HepG2 (cell line): ENCODE measurements around the gene CDK17. TPM values are rescaled to one million over a fixed set of nuclear protein-coding genes. Genes with fewer than 3 reads are reported as not detected.

ENCODE experiments used
- GABPA ChIP-seq, 2 experiments: IDR thresholded peaks; 2 replicates each; pipeline ENCODE4 v1.6.1; 2011 to 2016; ENCODE audit warnings: low read depth in 2 of 2, low read length in 1 of 2, missing biosample characterization in 1 of 2, missing genetic modification characterization in 1 of 2
- HNF1A ChIP-seq, 2 experiments: sonication (generic) in 1 of 2; formaldehyde crosslinking in 1 of 2; IDR thresholded peaks; 2 replicates each; pipeline versions ENCODE4 v1.4.0 to v1.6.1; 2016 to 2020; ENCODE audit warnings: borderline replicate concordance in 1 of 2, low read depth in 1 of 2, mild to moderate bottlenecking in 1 of 2, missing genetic modification reagents in 1 of 2
- MED1 ChIP-seq: sonication (generic); formaldehyde crosslinking; IDR thresholded peaks from 2 replicates; pipeline ENCODE4 v1.4.0; 2020; ENCODE audit warnings: missing genetic modification reagents
- RNF2 ChIP-seq: fragments of 450-650 bp; conservative IDR thresholded peaks from 2 replicates; pipeline ENCODE4 v1.6.1; 2016; ENCODE audit warnings: low read depth
- SP140L ChIP-seq: sonication (generic); formaldehyde crosslinking; IDR thresholded peaks from 2 replicates; pipeline ENCODE4 v1.4.0; 2020; ENCODE audit warnings: missing genetic modification reagents, borderline replicate concordance
- SRSF1 ChIP-seq: fragments of 200-400 bp; formaldehyde crosslinking; optimal IDR thresholded peaks from 2 replicates; pipeline ENCODE3; 2017; ENCODE audit warnings: mild to moderate bottlenecking, low read depth, low read length, moderate library complexity
- THYN1 ChIP-seq: sonication (generic); formaldehyde crosslinking; IDR thresholded peaks from 2 replicates; pipeline ENCODE4 v1.8.1; 2023; ENCODE audit warnings: low read depth, mild to moderate bottlenecking, moderate library complexity, missing genetic modification reagents, borderline replicate concordance
- ZBTB39 ChIP-seq: sonication (generic); formaldehyde crosslinking; IDR thresholded peaks from 2 replicates; pipeline ENCODE4 v1.5.0; 2020; ENCODE audit warnings: missing genetic modification reagents
- ZFP36L2 ChIP-seq: sonication (generic); formaldehyde crosslinking; IDR thresholded peaks from 2 replicates; pipeline ENCODE4 v1.4.0; 2020; ENCODE audit warnings: missing genetic modification reagents
- polyA plus RNA-seq, 8 experiments: library from polyadenylated mRNA; depleted of rRNA in 3 of 8; stranded (reverse) in 7 of 8; unstranded in 1 of 8; fragments of >200 nt; fragmentation: Illumina TruSeq in 4 of 8; extraction: Trizol in 4 of 8; gene quantifications; 2 replicates each; pipeline versions ENCODE4 v1.2.1 to v1.2.3, GENCODE V29; 2011 to 2016; ENCODE audit warnings: low read depth in 4 of 8, missing spikeins in 1 of 8, mixed read lengths in 1 of 8; ENCODE audit not compliant: insufficient read depth in 1 of 8
- total RNA-seq, 5 experiments: library from RNA; depleted of rRNA; stranded (reverse); fragments of >200 nt; fragmentation: Illumina TruSeq; extraction: Trizol; gene quantifications; 2 replicates each; pipeline ENCODE4 v1.2.3, GENCODE V29; 2016; ENCODE audit warnings: low read depth in 1 of 5
- TF ChIP-seq, protein P1 (sequence below): sonication (generic); formaldehyde crosslinking; IDR thresholded peaks from 2 replicates; pipeline ENCODE4 v1.5.0; 2020; ENCODE audit warnings: mild to moderate bottlenecking, low read depth, missing genetic modification reagents, borderline replicate concordance
- TF ChIP-seq, protein P2 (sequence below): sonication (generic); formaldehyde crosslinking; IDR thresholded peaks from 2 replicates; pipeline ENCODE4 v1.4.0; 2020; ENCODE audit warnings: missing genetic modification reagents, borderline replicate concordance
- TF ChIP-seq, protein P3 (sequence below): sonication (generic); formaldehyde crosslinking; IDR thresholded peaks from 2 replicates; pipeline ENCODE4 v1.4.0; 2020; ENCODE audit warnings: mild to moderate bottlenecking, missing genetic modification reagents, borderline replicate concordance

CDK17 gene
- total and polyA plus RNA-seq, 2 of the 13 experiments (the other 11 are each of a cell fraction or from before 2014, with no cell fraction given), result 9.9 to 22.3 TPM

- no peak for TF ChIP-seq THYN1 (CRISPR knock-in tag)
- TF ChIP-seq RNF2, result no peak
- TF ChIP-seq, protein P1, sequence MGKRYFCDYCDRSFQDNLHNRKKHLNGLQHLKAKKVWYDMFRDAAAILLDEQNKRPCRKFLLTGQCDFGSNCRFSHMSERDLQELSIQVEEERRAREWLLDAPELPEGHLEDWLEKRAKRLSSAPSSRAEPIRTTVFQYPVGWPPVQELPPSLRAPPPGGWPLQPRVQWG (CRISPR knock-in tag), result no peak
- TF ChIP-seq, protein P2, sequence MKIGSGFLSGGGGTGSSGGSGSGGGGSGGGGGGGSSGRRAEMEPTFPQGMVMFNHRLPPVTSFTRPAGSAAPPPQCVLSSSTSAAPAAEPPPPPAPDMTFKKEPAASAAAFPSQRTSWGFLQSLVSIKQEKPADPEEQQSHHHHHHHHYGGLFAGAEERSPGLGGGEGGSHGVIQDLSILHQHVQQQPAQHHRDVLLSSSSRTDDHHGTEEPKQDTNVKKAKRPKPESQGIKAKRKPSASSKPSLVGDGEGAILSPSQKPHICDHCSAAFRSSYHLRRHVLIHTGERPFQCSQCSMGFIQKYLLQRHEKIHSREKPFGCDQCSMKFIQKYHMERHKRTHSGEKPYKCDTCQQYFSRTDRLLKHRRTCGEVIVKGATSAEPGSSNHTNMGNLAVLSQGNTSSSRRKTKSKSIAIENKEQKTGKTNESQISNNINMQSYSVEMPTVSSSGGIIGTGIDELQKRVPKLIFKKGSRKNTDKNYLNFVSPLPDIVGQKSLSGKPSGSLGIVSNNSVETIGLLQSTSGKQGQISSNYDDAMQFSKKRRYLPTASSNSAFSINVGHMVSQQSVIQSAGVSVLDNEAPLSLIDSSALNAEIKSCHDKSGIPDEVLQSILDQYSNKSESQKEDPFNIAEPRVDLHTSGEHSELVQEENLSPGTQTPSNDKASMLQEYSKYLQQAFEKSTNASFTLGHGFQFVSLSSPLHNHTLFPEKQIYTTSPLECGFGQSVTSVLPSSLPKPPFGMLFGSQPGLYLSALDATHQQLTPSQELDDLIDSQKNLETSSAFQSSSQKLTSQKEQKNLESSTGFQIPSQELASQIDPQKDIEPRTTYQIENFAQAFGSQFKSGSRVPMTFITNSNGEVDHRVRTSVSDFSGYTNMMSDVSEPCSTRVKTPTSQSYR (CRISPR knock-in tag), result peak; percentile 66; the same call in 1 of the 2 replicates
- no peak for TF ChIP-seq ZBTB39 (CRISPR knock-in tag)
- TF ChIP-seq, protein P3, sequence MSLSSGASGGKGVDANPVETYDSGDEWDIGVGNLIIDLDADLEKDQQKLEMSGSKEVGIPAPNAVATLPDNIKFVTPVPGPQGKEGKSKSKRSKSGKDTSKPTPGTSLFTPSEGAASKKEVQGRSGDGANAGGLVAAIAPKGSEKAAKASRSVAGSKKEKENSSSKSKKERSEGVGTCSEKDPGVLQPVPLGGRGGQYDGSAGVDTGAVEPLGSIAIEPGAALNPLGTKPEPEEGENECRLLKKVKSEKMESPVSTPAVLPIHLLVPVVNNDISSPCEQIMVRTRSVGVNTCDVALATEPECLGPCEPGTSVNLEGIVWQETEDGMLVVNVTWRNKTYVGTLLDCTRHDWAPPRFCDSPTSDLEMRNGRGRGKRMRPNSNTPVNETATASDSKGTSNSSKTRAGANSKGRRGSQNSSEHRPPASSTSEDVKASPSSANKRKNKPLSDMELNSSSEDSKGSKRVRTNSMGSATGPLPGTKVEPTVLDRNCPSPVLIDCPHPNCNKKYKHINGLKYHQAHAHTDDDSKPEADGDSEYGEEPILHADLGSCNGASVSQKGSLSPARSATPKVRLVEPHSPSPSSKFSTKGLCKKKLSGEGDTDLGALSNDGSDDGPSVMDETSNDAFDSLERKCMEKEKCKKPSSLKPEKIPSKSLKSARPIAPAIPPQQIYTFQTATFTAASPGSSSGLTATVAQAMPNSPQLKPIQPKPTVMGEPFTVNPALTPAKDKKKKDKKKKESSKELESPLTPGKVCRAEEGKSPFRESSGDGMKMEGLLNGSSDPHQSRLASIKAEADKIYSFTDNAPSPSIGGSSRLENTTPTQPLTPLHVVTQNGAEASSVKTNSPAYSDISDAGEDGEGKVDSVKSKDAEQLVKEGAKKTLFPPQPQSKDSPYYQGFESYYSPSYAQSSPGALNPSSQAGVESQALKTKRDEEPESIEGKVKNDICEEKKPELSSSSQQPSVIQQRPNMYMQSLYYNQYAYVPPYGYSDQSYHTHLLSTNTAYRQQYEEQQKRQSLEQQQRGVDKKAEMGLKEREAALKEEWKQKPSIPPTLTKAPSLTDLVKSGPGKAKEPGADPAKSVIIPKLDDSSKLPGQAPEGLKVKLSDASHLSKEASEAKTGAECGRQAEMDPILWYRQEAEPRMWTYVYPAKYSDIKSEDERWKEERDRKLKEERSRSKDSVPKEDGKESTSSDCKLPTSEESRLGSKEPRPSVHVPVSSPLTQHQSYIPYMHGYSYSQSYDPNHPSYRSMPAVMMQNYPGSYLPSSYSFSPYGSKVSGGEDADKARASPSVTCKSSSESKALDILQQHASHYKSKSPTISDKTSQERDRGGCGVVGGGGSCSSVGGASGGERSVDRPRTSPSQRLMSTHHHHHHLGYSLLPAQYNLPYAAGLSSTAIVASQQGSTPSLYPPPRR (CRISPR knock-in tag), result no peak
- no peak for TF ChIP-seq SP140L
- TF ChIP-seq SRSF1, result no peak
- no peak for TF ChIP-seq HNF1A (IDR thresholded peaks at IDR 0.05; ENCODE audit: low read depth)
- TF ChIP-seq HNF1A (CRISPR knock-in tag; IDR thresholded peaks at IDR 0.05; ENCODE audit: borderline replicate concordance), result no peak
- TF ChIP-seq ZFP36L2 (CRISPR knock-in tag), result no peak
- TF ChIP-seq MED1, result 0 out of 2 replicates have a peak, but pooled peaks have one; percentile 25
- no peak for TF ChIP-seq GABPA (IDR thresholded peaks at IDR 0.05; ENCODE audit: low read depth, low read length)
- TF ChIP-seq GABPA (CRISPR knock-in tag; IDR thresholded peaks at IDR 0.05; ENCODE audit: low read depth), result no peak
Measured at GRCh38 chr12:96338852-96339471, 61.3 kb downstream of the CDK17 start (continued).
